Fibroblast of lung (primary cell): ENCODE data around the gene COG5.

Experiments used
- EZH2 ChIP-seq: IDR thresholded peaks from 2 replicates; pipeline ENCODE4 v1.5.1; 2012; ENCODE audit warnings: low read length, control low read depth, mild to moderate bottlenecking; ENCODE audit errors: missing control alignments
- TF ChIP-seq, protein P1 (sequence below), 2 donors: IDR thresholded peaks in 1 of 2; conservative IDR thresholded peaks in 1 of 2; 1 replicate in 1 of 2; 2 replicates in 1 of 2; pipeline ENCODE4 v1.5.1; 2011 to 2012; ENCODE audit warnings: low read length in 2 of 2, control low read depth in 1 of 2, inconsistent platforms in 1 of 2, low read depth in 1 of 2, mild to moderate bottlenecking in 1 of 2

DNA sequence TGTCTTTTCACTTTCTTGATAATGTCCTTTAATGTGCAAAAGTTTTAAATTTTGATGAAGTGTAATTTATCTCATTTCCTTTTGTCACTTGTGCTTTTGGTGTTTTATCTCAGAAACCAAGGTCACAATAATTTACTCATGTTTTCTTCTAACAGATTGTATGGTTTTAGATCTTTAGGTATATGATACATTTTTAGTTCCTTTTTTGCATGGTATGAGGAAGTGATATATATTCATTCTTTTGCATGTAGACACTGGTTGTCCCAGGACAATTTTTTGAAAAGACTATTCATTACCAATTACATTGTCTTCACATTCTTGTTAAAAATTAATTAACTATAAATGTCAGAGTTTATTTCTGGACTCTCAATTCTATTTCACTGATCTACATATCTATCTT lies 133.7 kb downstream of the COG5 start:
- TF ChIP-seq, protein P1, sequence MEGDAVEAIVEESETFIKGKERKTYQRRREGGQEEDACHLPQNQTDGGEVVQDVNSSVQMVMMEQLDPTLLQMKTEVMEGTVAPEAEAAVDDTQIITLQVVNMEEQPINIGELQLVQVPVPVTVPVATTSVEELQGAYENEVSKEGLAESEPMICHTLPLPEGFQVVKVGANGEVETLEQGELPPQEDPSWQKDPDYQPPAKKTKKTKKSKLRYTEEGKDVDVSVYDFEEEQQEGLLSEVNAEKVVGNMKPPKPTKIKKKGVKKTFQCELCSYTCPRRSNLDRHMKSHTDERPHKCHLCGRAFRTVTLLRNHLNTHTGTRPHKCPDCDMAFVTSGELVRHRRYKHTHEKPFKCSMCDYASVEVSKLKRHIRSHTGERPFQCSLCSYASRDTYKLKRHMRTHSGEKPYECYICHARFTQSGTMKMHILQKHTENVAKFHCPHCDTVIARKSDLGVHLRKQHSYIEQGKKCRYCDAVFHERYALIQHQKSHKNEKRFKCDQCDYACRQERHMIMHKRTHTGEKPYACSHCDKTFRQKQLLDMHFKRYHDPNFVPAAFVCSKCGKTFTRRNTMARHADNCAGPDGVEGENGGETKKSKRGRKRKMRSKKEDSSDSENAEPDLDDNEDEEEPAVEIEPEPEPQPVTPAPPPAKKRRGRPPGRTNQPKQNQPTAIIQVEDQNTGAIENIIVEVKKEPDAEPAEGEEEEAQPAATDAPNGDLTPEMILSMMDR (conservative IDR thresholded peaks at IDR 0.05 in 1 of 2, IDR thresholded peaks at IDR 0.05 in 1 of 2; ENCODE audit: low read depth in 1 of 2, low read length in 2 of 2): no peak
- no peak for TF ChIP-seq EZH2
